Mesendoderm (in vitro differentiated cells): ENCODE data around the gene ANTXR1.

ENCODE experiments used
- DNase-seq: peaks from one replicate; pipeline ENCODE4 v3.0.0; 2013
- H2AK5ac ChIP-seq: 2 replicates; pipeline ENCODE4 v1.6.1; 2013; ENCODE audit warnings: low read length, inconsistent platforms
- H2BK120ac ChIP-seq: 2 replicates; pipeline ENCODE4 v1.6.1; 2013; ENCODE audit warnings: low read depth, mild to moderate bottlenecking, low read length, moderate library complexity, mixed read lengths
- H2BK15ac ChIP-seq: replicated peaks from 2 replicates; pipeline ENCODE4 v1.6.1; 2013; ENCODE audit warnings: low read depth, mild to moderate bottlenecking, moderate library complexity
- H2BK5ac ChIP-seq: 2 replicates; pipeline ENCODE4 v1.6.1; 2013; ENCODE audit warnings: low read length, inconsistent platforms
- H3K18ac ChIP-seq: 2 replicates; pipeline ENCODE4 v1.6.1; 2013; ENCODE audit warnings: mild to moderate bottlenecking, low read length, mixed read lengths
- H3K23ac ChIP-seq: one replicate; pipeline ENCODE4 v1.6.1; 2013; ENCODE audit warnings: low read length
- H3K27ac ChIP-seq: 2 replicates; pipeline ENCODE4 v1.5.1; 2013; ENCODE audit warnings: low read depth, mild to moderate bottlenecking, inconsistent platforms, low read length, moderate library complexity
- H3K27me3 ChIP-seq: 2 replicates; pipeline ENCODE4 v1.6.1; 2013; ENCODE audit warnings: low read length, control low read depth, mild to moderate bottlenecking, inconsistent platforms; ENCODE audit not compliant: insufficient read depth, poor library complexity
- H3K36me3 ChIP-seq: 2 replicates; pipeline ENCODE4 v1.6.1; 2013; ENCODE audit warnings: low read length, inconsistent platforms; ENCODE audit not compliant: control insufficient read depth, insufficient read depth
- H3K4ac ChIP-seq: one replicate; pipeline ENCODE4 v1.6.1; 2013; ENCODE audit warnings: low read depth, mild to moderate bottlenecking, low read length, moderate library complexity
- H3K4me1 ChIP-seq: 2 replicates; pipeline ENCODE4 v1.6.1; 2013; ENCODE audit warnings: low read depth, low read length, inconsistent platforms; ENCODE audit not compliant: control insufficient read depth
- H3K4me2 ChIP-seq: 2 replicates; pipeline ENCODE4 v1.6.1; 2013; ENCODE audit warnings: low read length
- H3K4me3 ChIP-seq: 2 replicates; pipeline ENCODE4 v1.5.1; 2013; ENCODE audit warnings: mild to moderate bottlenecking, low read length
- H3K56ac ChIP-seq: one replicate; pipeline ENCODE4 v1.6.1; 2013; ENCODE audit warnings: low read length
- H3K79me1 ChIP-seq: 2 replicates; pipeline ENCODE4 v1.6.1; 2013; ENCODE audit warnings: low read length, inconsistent platforms
- H3K79me2 ChIP-seq: 2 replicates; pipeline ENCODE4 v1.6.1; 2013; ENCODE audit warnings: mild to moderate bottlenecking, low read length; ENCODE audit not compliant: control insufficient read depth, insufficient read depth
- H3K9ac ChIP-seq: 2 replicates; pipeline ENCODE4 v1.6.1; 2013; ENCODE audit warnings: low read length, inconsistent platforms
- H4K5ac ChIP-seq: one replicate; pipeline ENCODE4 v1.6.1; 2013; ENCODE audit warnings: low read length
- H4K8ac ChIP-seq: one replicate; pipeline ENCODE4 v1.6.1; 2013; ENCODE audit warnings: low read depth, mild to moderate bottlenecking, control low read depth, low read length, moderate library complexity
- WGBS: extraction: QIAGEN DNeasy Blood & Tissue Kit; methylation state at CpG from one replicate; pipeline ENCODE4 v1.1.7; 2013; ENCODE audit warnings: low lambda C conversion rate, missing lambda C conversion rate; ENCODE audit not compliant: insufficient coverage; ENCODE audit errors: extremely low coverage; 5-methylcytosine and 5-hydroxymethylcytosine counted together

ANTXR1 gene

DNA sequence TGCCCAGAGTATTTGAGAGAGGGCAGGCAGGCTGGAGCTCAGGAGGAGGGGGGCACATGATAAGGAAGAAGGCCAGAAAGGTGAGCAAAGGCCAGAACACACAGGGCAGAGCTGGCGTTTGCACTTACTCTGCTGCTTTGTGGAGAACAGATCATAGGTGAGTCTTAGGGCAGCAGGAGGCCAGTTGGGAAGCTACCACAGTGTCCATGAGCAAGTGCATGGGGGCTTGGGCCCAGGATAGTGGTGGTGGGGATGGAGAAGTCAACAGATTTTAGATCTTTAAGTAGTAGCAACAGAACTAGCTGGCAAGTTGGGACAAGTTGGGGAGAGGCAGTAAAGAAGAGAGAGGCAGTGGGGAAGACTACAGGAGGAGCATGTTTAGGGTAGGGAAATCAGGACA lies 168.0 kb downstream of the ANTXR1 start:
- Histone ChIP-seq H2BK5ac (no peak overlapping the region), H3K27ac (no peak overlapping the region), H3K79me1 (no peaks in the 10 kb centered on the region), H3K79me2 (no peaks in the 10 kb centered on the region), H3K4ac (no peak overlapping the region), H3K9ac (no peak overlapping the region), H4K8ac (no peak overlapping the region), H2BK120ac (no peak overlapping the region), H3K4me2 (no peak overlapping the region), H2AK5ac (no peak overlapping the region), H2BK15ac (no peak overlapping the region), H3K4me3 (no peak overlapping the region), H4K5ac (no peak overlapping the region), H3K23ac (peak overlapping the region; percentile 19), H3K4me1 (peaks cover 12% of the 10 kb centered on the region), H3K36me3 (no peaks in the 10 kb centered on the region), H3K56ac (no peak overlapping the region), H3K18ac (no peak overlapping the region), H3K27me3 (peaks cover 2% of the 10 kb centered on the region)
- WGBS: no CpG with 5 or more reads among the region's 1 CpG
- DNase-seq: no peak

DNA sequence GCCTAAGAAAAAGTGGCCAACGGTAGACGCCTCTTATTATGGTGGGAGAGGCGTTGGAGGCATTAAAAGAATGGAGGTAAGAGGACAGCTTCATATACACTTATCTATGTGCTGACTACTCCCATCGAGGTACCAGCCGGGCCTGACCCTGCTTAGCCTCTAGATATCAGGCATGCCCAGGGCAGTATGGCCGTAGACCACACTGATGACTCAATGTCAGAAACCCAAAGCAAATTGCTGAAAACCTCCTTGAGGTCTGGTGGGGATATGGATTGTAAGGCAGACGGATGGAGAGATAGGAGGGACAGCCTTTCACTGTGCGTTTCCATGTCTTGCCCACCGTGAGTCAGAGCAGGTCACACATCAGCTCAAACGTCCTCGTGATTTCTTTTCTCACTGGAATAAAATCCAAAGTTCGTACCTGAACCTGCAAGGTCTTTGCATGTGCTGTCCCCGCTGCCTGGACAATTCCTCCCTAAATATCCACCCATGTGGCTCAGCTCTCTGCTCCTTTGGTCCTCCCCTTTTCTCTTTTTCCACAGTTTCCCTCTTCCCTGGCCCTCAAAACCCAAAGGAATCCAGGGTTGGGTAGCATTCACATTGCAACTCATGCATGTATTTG lies 168.9 kb downstream of the ANTXR1 start:
- Histone ChIP-seq H3K4me3 (no peak overlapping the region), H3K27ac (no peak overlapping the region), H3K23ac (no peak overlapping the region), H3K4me2 (no peak overlapping the region), H2BK15ac (no peak overlapping the region), H4K5ac (no peak overlapping the region), H2BK5ac (no peak overlapping the region), H2BK120ac (no peak overlapping the region), H2AK5ac (no peak overlapping the region), H3K79me2 (no peaks in the 10 kb centered on the region), H3K4ac (no peak overlapping the region), H3K4me1 (peaks cover 10% of the 10 kb centered on the region), H4K8ac (no peak overlapping the region), H3K9ac (no peak overlapping the region), H3K56ac (no peak overlapping the region), H3K27me3 (peaks cover 2% of the 10 kb centered on the region), H3K18ac (no peak overlapping the region), H3K36me3 (no peaks in the 10 kb centered on the region), H3K79me1 (no peaks in the 10 kb centered on the region)
- no CpG with 5 or more reads among the region's 13 CpGs for WGBS
- DNase-seq: no peak

DNA sequence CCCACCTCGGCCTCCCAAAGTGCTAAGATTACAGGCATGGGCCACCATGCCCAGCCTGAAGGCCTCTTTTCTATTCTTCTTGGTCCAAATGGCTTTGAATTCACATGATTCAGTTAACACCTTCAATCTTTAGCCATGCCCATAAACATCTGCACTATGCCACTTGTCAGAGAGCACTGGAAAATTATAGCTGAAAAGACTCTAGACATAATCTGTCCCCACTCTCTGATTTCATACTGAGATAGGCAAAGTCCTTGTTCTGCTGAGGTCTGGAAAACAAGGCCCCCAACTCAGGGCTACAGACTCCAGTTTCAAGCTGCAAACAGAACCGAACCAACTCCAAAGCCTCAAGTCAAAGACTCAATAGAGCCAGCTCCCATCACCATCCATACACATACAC lies 170.7 kb downstream of the ANTXR1 start:
- Histone ChIP-seq H4K5ac (no peak overlapping the region), H3K4ac (no peak overlapping the region), H4K8ac (no peak overlapping the region), H3K18ac (no peak overlapping the region), H3K4me2 (no peak overlapping the region), H3K79me1 (no peaks in the 10 kb centered on the region), H3K36me3 (no peaks in the 10 kb centered on the region), H2BK15ac (no peak overlapping the region), H3K23ac (no peak overlapping the region), H3K9ac (no peak overlapping the region), H3K27ac (no peak overlapping the region), H3K27me3 (peaks cover 2% of the 10 kb centered on the region), H3K56ac (no peak overlapping the region), H2BK5ac (no peak overlapping the region), H3K4me1 (no peaks in the 10 kb centered on the region), H3K79me2 (no peaks in the 10 kb centered on the region), H3K4me3 (no peak overlapping the region), H2AK5ac (no peak overlapping the region), H2BK120ac (no peak overlapping the region)
- no peak for DNase-seq
- no CpG with 5 or more reads among the region's 2 CpGs for WGBS

DNA sequence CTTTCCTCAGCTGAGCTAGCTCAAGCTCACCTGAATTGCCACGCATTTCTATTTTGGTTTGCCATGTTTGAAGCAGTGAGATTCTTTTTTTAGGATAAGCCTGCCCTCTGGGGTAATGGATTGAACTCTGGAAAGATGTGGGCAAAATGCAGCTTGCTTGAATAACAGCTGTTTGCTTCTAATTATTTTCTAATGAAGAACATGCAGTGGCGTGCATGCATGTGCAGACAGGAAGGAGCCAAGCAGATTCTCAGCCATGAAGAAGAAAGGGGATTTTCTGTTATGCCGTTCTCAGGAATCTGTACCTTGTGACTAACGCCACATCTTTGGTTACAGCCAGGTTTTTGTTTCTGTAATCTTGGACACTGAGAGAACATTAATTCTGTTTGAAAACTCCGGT lies 171.2 kb downstream of the ANTXR1 start:
- Histone ChIP-seq H4K5ac (no peak overlapping the region), H3K56ac (no peak overlapping the region), H2BK120ac (no peak overlapping the region), H3K23ac (no peak overlapping the region), H2BK5ac (no peak overlapping the region), H3K4me1 (no peaks in the 10 kb centered on the region), H3K27me3 (peaks cover 2% of the 10 kb centered on the region), H3K27ac (no peak overlapping the region), H2BK15ac (no peak overlapping the region), H3K4ac (no peak overlapping the region), H4K8ac (no peak overlapping the region), H3K36me3 (no peaks in the 10 kb centered on the region), H3K4me3 (no peak overlapping the region), H3K79me1 (no peaks in the 10 kb centered on the region), H2AK5ac (no peak overlapping the region), H3K9ac (no peak overlapping the region), H3K79me2 (no peaks in the 10 kb centered on the region), H3K4me2 (no peak overlapping the region), H3K18ac (no peak overlapping the region)
- no CpG with 5 or more reads among the region's 5 CpGs for WGBS
- DNase-seq: no peak

DNA sequence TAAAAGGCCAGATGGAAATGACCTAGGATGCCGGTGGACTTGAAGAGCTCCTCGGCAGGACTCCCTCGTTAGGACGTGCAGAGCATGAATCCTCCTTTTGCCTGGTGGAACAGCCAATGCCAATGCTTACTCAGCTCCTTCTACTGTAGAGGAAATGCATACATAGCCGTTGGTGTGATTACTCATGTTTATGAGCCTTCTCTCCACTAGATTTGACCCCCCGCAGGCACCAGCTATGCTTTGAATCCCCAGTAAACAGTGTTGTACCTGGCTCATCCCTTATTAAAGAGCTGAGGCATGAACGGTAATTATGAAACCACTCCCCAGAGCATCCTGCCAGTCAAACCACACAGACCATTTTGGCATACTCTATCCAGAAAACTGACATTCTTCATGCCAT lies 172.8 kb downstream of the ANTXR1 start:
- Histone ChIP-seq H3K36me3 (no peaks in the 10 kb centered on the region), H2BK120ac (no peak overlapping the region), H3K18ac (no peak overlapping the region), H3K4ac (no peak overlapping the region), H4K8ac (no peak overlapping the region), H3K79me1 (no peaks in the 10 kb centered on the region), H4K5ac (no peak overlapping the region), H2BK15ac (no peak overlapping the region), H2AK5ac (no peak overlapping the region), H3K27me3 (peaks cover 2% of the 10 kb centered on the region), H3K4me1 (peaks cover 2% of the 10 kb centered on the region), H3K56ac (no peak overlapping the region), H3K4me3 (no peak overlapping the region), H3K9ac (no peak overlapping the region), H3K27ac (no peak overlapping the region), H3K79me2 (no peaks in the 10 kb centered on the region), H3K23ac (no peak overlapping the region), H2BK5ac (no peak overlapping the region), H3K4me2 (no peak overlapping the region)
- DNase-seq: no peak
- no CpG with 5 or more reads among the region's 7 CpGs for WGBS

DNA sequence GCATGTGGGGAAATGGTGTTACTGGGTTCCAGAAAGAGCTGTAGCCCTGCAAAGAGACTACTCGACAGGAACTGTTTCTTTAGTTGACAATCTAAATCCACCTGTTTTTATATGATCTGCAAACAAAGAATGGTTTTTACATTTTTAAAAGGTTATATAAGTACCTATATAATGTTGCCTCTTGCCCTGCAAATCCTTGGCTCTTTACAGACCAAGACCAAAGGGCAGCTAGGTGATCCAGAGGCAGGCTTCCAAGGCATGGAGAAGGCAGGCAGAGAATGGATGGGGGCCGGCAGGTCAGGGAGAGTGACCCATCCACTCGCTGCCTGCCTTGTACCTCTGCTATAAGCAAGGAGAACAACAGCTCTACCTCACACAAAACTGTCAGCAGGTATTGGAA lies 173.6 kb downstream of the ANTXR1 start:
- Histone ChIP-seq H3K4me2 (no peak overlapping the region), H2AK5ac (no peak overlapping the region), H2BK120ac (no peak overlapping the region), H2BK15ac (no peak overlapping the region), H3K9ac (no peak overlapping the region), H3K18ac (no peak overlapping the region), H3K23ac (no peak overlapping the region), H3K27me3 (peaks cover 2% of the 10 kb centered on the region), H3K4me3 (no peak overlapping the region), H3K79me1 (no peaks in the 10 kb centered on the region), H2BK5ac (no peak overlapping the region), H4K5ac (no peak overlapping the region), H3K36me3 (no peaks in the 10 kb centered on the region), H3K79me2 (no peaks in the 10 kb centered on the region), H3K4ac (no peak overlapping the region), H4K8ac (no peak overlapping the region), H3K27ac (no peak overlapping the region), H3K4me1 (peaks cover 2% of the 10 kb centered on the region), H3K56ac (no peak overlapping the region)
- no CpG with 5 or more reads among the region's 3 CpGs for WGBS
- no peak for DNase-seq
